GM12891 (cell line): Measurements from ENCODE around the gene TMEM205.

ENCODE experiments used
- PAX5 ChIP-seq: IDR thresholded peaks from 2 replicates; pipeline ENCODE4 v1.6.1; 2011; ENCODE audit warnings: low read length, moderate library complexity, mild to moderate bottlenecking; ENCODE audit not compliant: insufficient read depth, severe bottlenecking
- POLR2A ChIP-seq: IDR thresholded peaks from 2 replicates; pipeline ENCODE4 v1.6.1; 2011; ENCODE audit warnings: low read depth, low read length, control low read depth
- POLR2AphosphoS5 ChIP-seq: IDR thresholded peaks from 2 replicates; pipeline ENCODE4 v1.6.1; 2011; ENCODE audit warnings: low read depth, low read length, control low read depth
- POU2F2 ChIP-seq: IDR thresholded peaks from 2 replicates; pipeline ENCODE4 v1.6.1; 2011; ENCODE audit warnings: low read depth, mild to moderate bottlenecking, control low read depth, low read length, moderate library complexity
- SPI1 ChIP-seq: IDR thresholded peaks from 2 replicates; pipeline ENCODE4 v1.6.1; 2011; ENCODE audit warnings: low read depth, low read length, control low read depth
- TAF1 ChIP-seq: IDR thresholded peaks from 2 replicates; pipeline ENCODE4 v1.6.1; 2011; ENCODE audit warnings: low read depth, low read length, control low read depth

GRCh38 chr19:11346104-11346940, at the start of gene TMEM205, which contains the start of gene CCDC159:
- peak; percentile 49; the same call in 1 of the 2 replicates for TF ChIP-seq POLR2A
- no peak for TF ChIP-seq TAF1
- peak; percentile 54; the same call in 1 of the 2 replicates for TF ChIP-seq POLR2AphosphoS5
- peak; percentile 89 for TF ChIP-seq PAX5
- TF ChIP-seq SPI1, result peak; percentile 34
- peak; percentile 17; the same call in 1 of the 2 replicates for TF ChIP-seq POU2F2
